IPS DF 19.7 (cell line): ENCODE data around the gene CTRB1.

Experiments
- DNase-seq: peaks from one replicate; pipeline ENCODE4 v3.0.0-alpha.2; 2013; ENCODE audit warnings: low read depth, low spot score

CTRB1 gene

DNA sequence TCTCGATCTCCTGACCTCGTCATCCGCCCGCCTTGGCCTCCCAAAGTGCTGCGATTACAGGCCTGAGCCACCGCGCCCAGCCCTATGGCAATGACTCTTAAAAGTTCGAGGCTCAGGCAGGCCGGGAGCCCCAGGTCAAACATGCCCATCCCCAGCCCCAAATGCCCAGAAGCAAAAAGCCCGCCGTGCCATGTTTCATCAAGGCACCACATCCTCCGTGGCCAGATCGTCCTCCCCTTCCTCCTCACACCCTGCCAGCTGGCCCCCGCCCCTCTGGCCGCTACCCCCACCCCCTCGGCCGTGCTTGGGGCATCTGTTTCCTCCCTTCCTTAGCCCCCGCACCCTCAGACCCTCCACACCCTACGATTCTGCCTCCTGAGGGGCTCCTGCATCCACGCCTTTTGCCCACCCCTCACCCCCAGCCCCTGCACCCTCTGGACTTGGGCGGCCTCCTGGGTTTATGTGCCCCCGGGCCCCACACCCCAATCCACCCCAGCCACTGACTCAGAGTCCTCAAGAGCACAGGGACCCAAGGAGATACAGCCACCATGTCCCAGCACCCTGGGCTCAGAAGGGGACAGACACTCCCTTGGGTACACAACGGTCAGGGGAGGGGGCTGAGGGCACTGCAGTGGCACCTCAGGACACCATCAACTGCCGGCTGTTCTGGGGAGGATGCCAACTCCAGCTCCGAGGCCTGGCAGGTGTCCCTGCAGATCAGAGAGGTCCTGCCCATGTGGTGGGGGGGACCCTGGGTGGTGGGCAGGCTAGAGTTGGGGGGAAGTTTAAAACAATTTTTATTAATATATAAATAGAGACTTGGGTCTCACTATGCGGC, 7.1 kb downstream of the CTRB1 start:
- no peak for DNase-seq

DNA sequence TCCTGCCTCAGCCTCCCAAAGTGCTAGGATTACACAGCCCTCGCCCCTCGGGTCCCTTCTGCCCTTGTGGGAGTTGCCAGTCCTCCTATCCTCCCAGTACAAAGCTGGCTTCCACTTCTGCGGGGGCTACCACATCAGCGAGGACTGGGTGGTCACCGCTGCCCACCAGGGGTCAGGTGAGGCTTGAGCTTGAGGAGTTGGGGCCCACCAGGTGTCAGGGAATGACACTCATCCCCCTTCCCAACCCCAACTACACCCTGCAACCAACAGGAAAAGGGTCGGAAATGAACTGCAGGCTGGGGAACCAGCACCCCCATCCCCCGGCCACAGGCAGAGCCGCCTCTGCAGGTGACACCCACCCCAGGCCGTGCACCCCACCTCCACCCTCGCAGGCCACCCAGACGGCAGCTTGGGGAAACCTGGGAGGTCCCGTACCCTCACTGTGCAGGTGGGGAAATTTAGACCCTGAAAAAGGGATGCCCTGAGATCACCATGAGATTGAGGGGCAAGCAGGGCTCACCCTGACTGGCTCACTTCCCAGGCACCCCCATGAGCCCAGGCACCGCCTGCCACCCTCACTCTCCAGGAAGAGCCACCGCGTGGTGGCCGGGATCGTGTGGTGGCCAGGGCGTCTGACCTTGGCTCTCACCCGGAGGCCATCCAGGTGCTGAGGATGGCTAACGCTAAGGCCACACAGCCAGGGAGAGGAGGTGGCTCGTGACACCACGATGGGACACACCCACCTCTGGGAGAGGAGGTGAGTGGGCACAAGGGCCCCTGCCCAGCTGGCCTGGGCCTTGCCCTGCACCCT, 8.0 kb downstream of the CTRB1 start:
- DNase-seq, result no peak

DNA sequence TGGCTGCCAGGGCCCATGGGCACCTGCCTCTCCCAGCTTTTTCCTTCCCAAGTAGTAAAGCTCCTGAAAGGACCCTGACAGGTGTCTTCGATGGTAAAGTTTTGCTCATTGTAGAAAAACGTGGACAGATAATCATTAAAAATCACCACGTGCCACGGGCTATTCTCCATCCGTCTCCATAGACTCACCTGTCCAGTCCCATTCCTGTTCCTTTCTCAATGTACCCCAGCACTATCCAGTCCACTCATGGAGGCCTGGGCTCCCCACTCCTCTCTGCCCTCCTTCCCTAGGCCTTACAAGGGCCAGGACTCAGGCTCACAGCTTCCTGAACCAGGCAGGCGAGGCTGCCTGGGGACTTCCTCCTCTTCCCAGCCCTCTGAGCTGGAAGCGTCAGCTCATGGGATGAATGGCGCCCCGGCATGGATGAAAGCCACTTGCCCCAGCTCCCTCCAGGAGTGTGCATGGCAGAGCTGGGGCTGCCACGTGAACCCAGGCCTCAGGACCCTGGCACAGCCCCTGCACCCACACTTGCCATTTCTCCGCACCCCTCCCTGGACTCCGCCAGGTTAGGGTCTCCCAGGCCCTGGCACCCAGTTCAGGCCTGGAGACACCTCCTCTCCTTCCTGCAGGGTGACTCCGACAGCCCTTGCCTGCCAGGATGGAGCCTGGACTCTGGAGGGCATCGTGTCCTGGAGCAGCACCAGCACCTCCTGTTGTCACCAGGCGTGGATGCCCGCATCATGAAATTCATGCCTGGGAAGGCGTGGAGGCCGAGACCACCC, 8.8 kb downstream of the CTRB1 start:
- DNase-seq, result no peak

DNA sequence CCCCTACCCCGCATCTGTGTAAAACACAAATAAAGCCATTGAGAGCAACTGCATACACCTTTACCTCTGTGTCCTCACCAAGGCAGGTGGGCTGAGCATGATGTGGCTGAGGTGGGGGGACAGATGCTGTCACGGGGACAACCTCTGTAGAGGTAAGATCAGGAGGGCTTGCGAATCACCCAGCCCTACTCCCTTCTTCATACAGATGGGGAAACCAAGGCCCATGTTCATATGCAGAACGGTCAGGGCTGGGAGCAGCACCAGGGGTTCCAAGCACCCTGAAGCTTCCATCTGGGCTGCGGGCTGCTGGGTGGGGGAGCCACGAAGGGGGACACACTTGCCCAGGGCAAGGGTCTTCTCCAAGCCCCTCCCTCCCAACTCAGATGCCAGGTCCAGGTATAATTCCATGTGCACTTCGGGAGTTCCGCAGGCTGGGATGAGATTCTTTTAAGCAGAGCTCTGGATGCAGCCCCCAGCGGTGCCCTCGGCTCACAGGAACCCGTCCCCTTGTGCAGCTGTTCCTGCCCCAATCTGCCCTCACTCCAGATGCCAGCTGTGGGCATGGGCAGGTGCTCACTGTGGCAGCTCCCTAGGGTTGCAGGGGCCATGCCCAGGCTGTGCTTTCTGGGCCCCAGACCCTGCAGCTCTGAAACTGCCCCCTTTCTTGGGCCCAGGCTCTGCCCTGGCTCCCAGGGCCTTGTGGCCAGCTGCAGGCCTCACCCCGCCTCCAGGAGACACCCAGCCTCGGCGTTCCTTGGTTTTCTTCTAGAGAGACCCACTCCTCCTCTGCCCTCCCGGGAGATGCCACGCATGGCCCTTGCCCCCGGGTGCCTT, 9.6 kb downstream of the CTRB1 start:
- no peak for DNase-seq

DNA sequence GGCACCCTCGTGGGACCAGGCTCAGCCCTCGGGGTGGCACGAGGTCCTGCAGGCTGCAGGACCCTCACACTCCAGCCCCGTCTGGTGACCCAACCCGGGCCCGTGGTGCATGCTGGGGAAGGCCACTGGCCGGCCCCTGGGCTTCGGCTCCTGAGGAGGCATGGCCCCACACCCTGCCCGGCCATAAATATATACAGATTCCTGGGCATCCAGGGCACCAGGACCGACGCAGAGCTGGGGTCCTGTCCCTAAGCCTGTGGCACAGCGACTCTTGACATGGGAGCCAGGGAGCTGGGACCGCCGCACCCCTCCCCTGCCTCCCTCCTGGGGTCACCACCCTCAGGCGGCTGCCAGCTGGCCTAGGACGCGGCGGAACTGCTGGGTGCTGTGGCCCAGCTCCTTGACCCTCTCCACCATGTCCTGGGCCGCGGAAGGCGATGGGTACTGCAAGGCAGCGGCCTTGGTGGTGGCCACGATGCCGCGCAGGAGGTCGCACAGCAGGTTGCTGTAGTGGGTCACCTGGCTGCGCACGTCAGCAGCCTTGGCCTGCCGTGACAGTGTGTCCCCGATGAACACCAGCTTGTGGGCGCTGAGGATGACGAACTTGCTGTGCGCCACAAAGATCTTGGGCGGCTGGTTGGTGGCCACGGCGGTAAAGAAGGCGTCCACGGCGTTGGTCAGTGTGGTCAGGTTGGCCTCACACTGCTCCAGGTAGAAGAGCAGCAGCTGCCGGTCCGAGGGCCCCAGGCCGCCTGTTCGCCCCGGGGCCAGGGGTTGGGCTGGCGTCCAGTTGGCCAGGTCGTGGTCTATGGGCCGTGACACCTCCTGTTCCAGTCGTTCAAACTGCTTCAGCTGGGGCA, 10.6 kb downstream of the CTRB1 start:
- DNase-seq, result no peak

DNA sequence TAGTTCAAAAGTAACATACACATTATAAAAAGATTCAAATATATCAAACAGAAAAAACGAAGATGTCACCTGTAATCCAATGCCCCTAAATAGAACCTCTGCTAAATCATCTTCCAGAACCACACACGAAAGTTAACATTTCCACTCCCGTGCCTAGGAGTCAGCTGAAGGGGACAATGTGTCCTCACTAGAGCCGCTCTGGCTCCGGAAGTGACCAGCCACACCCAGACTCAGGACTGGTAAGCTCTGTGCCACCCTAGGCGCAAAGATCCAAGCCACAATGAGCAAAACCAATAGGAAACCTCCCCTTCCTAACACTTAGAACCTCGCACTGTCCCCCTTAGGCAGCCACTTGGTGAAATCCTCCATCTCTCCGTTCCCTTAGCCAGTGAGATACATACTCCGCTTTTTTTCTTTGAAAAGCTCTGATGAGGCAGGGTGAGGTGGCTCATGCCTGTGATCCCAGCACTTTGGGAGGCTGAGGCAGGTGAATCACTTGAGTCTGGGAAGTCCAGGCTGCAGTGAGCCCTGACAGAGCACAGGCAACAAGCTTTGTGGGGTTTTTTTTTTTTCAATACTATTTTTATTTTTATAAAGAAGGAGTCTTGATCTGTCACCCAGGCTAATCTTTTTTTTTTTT, 11.8 kb downstream of the CTRB1 start:
- no peak for DNase-seq

DNA sequence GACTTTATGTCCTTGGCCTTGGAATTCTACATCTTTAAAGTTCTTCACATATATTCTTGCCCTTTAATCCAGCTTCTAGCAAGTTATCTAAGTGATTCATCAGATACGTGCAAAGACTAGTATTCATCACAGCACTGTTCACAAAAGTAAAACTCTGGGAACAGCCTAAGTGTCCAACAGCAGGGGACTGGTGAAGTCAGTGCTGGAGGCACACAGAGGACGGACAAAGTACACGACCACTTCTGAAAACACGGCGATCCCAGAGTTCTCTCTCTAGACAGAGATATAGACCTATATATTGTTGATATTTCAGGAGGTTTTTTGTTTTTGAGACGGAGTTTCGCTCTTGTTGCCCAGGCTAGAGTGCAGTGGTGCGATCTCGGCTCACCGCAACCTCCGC, 12.8 kb downstream of the CTRB1 start:
- DNase-seq, result no peak

DNA sequence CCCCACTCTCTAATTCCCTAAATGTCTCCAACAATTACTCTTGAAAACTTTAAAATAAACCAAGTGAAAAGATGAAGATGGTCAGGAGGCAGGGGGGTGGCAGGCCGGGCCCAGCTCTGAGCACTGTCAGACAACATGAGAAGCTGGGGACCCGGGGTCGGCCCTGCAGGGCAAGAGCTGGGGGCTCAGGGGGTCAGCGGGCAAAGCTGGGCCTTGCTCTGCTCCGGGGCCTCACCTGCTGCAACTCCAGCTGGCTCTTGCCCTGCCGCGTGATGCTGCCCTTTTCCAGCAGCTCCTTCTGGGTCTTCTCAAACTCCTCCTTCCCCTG, 14.8 kb downstream of the CTRB1 start:
- no peak for DNase-seq

DNA sequence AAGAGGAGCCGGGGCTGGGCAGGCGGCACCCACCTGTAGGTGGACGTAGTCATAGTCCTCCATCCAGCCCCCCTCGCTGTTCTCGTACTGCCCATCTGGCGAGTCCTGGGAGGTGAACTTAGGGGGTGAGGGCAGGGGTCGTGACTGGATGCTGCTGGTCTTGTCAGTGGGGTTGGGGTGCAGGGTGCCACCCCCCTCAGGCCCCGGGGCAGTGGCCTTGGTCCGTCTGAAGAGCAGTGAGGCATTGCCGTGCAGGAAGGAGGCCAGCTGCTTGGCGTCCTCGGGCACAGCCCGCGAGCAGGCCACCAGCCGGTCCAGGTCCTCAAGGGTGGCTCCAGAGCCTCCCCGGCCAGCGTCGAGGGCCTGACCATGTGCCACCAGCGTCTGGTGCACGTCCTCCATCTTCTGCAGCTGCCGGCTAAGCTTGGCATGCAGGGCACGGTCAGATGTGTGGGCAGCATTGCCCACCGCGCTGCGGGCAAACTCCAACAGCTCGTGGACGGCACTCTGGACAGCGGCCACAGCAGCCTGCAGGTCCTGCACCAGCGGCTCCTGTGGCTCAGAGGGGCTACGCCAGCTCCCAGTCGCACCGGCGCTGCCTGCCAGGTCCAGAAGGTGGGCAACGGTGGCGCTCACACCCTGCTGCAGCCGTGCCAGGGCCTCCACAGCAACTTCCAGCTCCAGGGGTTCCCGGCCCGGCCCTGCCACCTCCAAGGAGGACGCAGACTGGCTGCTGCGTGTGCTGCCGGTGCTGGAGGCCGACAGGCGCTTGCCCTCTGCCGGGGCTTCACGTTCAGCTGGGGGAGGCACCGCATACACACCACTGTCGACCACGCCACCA, 16.3 kb downstream of the CTRB1 start:
- DNase-seq, result no peak

DNA sequence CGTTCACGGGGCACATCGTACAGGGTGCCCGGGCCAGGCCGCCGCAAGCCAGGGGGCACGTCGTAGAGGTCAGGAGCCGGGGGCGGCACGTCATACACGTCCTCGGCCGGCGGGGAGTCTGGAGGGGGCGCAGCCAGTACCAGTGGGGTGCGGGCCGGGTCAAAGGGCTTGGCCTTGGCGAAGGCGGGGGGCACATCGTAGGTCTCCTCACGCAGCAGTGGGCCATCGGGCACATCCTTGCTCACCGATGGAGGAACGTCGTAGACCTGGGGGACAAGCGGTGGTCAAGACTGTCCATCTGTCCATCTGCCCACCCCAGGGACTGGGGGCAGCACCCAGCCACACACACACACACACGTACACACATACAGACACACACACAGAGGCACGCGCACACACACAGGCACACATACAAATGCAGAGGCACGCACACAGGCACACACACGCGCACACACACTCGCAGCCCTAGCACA, 17.0 kb downstream of the CTRB1 start:
- no peak for DNase-seq

DNA sequence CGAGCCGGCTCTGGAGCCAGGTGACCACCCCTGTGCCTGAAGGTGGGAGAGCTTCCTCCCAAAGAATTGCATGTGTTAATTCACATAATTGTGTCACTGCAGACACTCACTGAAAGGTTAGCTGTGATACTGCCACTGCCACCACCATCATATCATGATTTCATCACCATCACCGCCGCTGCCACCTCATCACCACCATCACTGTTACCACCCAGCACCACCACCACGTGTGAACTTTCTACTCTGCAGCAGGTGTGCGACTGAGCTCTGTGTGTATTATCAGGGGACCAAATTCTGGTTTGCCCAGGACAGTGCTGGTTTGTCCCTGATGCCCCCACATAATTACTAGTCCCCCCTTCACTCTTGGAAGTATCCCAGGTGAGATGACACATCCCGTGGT, 17.4 kb downstream of the CTRB1 start:
- no peak for DNase-seq

DNA sequence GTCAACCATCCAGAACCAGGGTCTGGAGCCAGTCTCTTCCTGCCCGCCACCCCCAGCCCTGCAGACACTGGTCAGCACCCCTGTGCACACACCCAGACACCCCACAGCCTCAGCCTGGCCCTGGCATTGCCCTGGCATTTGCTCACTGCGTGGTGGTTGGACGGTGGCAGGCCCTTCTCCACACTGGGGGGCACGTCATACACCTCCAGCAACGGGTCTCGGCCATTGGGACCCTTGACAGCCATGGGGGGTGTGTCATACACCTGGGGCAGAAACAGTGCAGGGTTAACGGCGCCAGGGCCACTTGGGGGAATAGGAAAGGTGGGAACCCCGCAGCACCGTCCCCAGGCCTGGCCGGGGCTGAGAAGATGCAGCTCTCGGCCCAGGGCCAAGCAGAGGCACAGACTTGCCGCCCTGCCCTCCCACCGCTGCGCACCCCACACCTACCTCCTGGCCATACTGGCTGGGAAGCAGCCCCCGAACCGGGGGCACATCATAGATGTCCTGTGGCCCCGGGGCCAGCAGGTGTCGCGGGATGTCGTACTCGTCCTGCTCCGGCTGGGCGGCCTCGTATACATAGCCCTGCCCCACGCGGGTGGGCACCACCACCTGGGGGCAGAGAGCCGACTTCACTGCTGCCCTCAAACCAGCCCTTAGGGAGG, 18.1 kb downstream of the CTRB1 start:
- DNase-seq, result no peak

DNA sequence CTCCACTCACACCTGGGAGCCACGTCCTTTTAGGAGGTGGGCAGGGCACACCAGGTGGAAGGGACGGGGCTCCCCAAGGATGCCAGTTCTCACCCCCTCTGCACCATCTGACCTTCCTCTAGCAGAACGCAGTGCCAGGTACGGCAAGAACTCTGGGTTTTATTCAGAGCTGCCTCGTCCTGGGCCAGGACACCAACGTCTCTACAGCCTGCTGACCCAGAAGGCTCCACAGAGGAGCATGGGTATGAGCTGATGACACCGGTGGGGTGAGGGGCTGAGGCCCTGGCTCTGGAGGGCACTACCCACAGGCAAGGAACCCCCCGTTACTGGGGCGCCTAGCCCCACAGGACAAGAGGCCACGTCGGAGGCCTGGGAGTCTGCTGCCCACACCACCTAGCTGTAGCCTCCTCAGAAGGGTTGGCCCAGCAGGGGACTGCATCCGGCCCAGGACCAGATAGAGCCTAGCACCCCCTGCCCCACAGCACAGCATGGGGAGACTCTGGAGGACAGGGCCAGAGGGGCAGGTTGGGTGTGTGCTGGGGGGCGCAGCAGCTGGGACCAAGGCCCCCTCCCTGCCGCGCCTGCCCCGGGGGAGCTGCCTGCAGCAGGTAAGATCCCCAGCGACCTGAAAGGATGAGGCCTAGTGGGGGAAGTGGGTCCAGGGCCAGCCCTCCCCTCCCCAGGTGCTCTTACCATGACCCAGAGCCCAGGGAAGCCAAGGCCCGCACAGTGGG, 18.8 kb downstream of the CTRB1 start:
- no peak for DNase-seq

DNA sequence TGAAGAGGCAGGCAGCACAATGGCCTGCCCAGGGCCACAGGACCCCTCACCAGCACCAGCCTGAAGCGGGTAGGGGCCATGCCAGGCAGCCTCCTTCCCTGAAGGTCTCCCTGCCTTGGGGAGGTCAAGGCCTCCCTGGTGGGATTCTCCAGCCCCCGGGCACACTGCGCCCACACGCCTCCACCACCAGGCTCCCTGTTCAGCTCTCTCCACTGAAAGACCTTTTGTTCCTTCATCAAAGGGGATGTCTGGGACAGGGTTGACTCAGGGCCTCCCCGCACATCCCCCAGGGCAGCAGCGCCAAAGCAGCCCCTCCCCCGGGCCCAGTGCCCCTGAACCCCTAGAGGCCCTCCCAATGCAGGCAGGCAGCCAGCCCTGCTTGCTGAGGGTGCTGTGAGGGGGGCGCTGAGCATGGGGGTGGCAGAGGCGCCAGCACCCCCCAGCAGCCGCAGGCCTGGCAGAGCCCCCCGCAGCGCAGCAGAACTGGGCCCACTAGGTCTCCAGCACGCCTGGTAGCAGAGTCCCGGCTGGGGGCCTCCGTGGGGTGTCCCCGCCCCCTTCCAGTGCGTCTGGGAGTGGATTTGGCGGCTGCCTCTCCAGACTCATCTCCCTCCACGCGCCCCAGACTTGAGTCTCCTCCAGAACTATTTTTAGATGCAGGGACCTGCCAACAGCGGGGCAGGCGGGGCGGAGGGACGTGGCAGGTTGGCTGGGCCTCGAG, 19.5 kb downstream of the CTRB1 start:
- DNase-seq, result no peak

DNA sequence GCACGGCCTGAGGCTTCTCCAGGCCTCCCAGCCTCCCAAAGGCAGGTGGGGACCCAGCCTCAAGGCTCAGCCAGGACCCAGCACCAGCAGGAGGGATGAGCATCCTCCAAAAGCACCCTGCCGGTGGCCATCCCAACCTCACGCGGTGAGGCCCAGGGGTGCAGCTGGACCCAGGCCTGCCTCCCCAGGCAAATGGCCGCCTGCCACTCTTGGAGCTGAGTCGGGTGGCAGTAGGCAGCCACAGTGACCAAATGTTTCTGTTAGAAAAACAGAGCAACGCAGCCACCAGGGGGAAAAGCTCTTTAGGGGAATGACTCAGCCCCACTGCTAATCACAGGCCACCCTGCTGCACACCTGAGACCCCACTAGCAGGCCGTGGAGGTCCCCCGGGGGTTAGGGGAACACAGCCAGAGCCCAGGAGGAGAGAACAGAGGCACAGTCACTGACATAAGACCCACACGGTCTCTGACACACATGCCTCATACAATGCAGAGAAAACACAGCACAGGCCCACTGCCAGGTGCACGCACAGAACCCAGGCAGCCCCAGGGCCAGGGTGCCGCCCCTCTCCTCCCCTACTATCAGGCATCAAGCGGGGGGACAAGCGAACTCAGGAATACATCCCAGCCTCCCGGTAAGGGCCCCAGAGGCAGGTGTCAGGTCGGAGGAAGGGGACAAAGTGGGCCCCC, 20.2 kb downstream of the CTRB1 start:
- DNase-seq, result no peak

DNA sequence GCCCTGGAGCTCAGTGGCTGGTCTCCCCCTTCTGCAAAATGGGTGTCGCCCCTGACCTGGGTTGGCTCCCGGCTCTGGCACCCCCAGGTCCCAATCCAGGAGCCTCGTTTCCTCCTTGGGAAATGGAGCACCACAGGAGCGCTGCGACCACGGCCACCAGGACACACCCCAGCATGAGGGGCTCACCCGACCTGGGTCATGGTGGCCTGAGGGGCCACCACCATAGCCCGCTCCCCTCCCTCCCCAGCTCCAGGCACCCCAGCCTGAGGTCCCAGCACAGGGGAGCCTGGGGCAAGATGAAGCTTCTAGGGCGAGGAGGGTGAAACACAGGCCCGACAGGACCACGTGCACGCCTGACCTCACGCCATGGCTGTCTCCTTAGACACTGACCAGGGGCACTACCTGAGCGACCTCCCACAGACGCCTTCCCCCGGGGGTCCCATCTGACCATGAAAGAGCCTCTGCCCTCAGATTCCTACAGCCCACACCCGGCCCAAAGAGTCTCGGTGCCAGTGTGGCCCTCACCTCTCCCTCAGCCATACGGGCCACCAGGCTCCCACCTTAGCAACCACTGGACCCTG, 20.8 kb downstream of the CTRB1 start:
- DNase-seq, result no peak
